ENCODE data around the gene PPP2R2C. TPM values are rescaled to one million over a fixed set of nuclear protein-coding genes. Genes with fewer than 3 reads are reported as not detected.

The PPP2R2C gene
- total and polyA plus RNA-seq, 2 experiments from 2014 or later = not detected

- H3K27me3 ChIP-seq (replicated peaks; ENCODE audit: insufficient read depth) = peaks cover 50% of the 10 kb centered on the region
- no peak overlapping the region for H3K27ac ChIP-seq
- TF ChIP-seq EZH2phosphoT487 (IDR thresholded peaks at IDR 0.05; ENCODE audit: insufficient read depth, low read depth) (no peak), EZH2 (IDR thresholded peaks at IDR 0.05; ENCODE audit: insufficient read depth, poor library complexity, severe bottlenecking) (no peak)
- no peak overlapping the region for H2AFZ ChIP-seq
- in situ Hi-C loops (cut with MboI) = no loop called here
- H3K9ac ChIP-seq = no peak overlapping the region
- H3K9me2 ChIP-seq (ENCODE audit: insufficient read depth) = no peaks in the 10 kb centered on the region
- no peak for DNase-seq
- no peaks in the 10 kb centered on the region for H3K36me3 ChIP-seq (ENCODE audit: low read depth)
- no peaks in the 10 kb centered on the region for H4K20me1 ChIP-seq (ENCODE audit: insufficient read depth)
- no peak overlapping the region for H3K4me3 ChIP-seq
- H3K9me3 ChIP-seq (ENCODE audit: low read depth) = no peaks in the 10 kb centered on the region
- no peaks in the 10 kb centered on the region for H3K4me1 ChIP-seq (ENCODE audit: insufficient read depth)
- WGBS, 2 experiments (ENCODE audit: low coverage in 1 of 2, low lambda C conversion rate in 2 of 2, missing lambda C conversion rate in 2 of 2) = 61 to 62% methylated on average over 8 of the region's 8 CpGs
- no peaks in the 10 kb centered on the region for H3K79me2 ChIP-seq (ENCODE audit: insufficient read depth)
- no peaks in the 10 kb centered on the region for H3F3A ChIP-seq (ENCODE audit: insufficient read depth)
- H3K4me2 ChIP-seq (ENCODE audit: unreplicated experiment) = no peak overlapping the region
Observed at GRCh38 chr4:6307891-6308290, 164.5 kb downstream of the PPP2R2C start.

- H3K4me1 ChIP-seq (ENCODE audit: insufficient read depth) = no peaks in the 10 kb centered on the region
- no peaks in the 10 kb centered on the region for H3K79me2 ChIP-seq (ENCODE audit: insufficient read depth)
- DNase-seq = no peak
- H3K4me3 ChIP-seq = no peak overlapping the region
- peaks cover 50% of the 10 kb centered on the region for H3K27me3 ChIP-seq (replicated peaks; ENCODE audit: insufficient read depth)
- H3K9ac ChIP-seq = no peak overlapping the region
- no peak overlapping the region for H3K27ac ChIP-seq
- 60 to 64% methylated on average over 12 of the region's 12 CpGs for WGBS, 2 experiments (ENCODE audit: low coverage in 1 of 2, low lambda C conversion rate in 2 of 2, missing lambda C conversion rate in 2 of 2)
- TF ChIP-seq EZH2 (IDR thresholded peaks at IDR 0.05; ENCODE audit: insufficient read depth, poor library complexity, severe bottlenecking) (no peak), EZH2phosphoT487 (IDR thresholded peaks at IDR 0.05; ENCODE audit: insufficient read depth, low read depth) (no peak)
- H3K36me3 ChIP-seq (ENCODE audit: low read depth) = no peaks in the 10 kb centered on the region
- no peak overlapping the region for H2AFZ ChIP-seq
- no peaks in the 10 kb centered on the region for H3K9me3 ChIP-seq (ENCODE audit: low read depth)
- H3K4me2 ChIP-seq (ENCODE audit: unreplicated experiment) = no peak overlapping the region
- in situ Hi-C loops (cut with MboI) = no loop called here
- H3F3A ChIP-seq (ENCODE audit: insufficient read depth) = no peaks in the 10 kb centered on the region
- H3K9me2 ChIP-seq (ENCODE audit: insufficient read depth) = no peaks in the 10 kb centered on the region
- no peaks in the 10 kb centered on the region for H4K20me1 ChIP-seq (ENCODE audit: insufficient read depth)
Observed at GRCh38 chr4:6307230-6307629, 165.2 kb downstream of the PPP2R2C start.

GRCh38 chr4:6306299-6306698 is 166.1 kb downstream of the PPP2R2C start:
- Histone ChIP-seq H3K9me3 (ENCODE audit: low read depth) (no peaks in the 10 kb centered on the region), H3K4me2 (ENCODE audit: unreplicated experiment) (no peak overlapping the region), H3K36me3 (ENCODE audit: low read depth) (no peaks in the 10 kb centered on the region), H3K27me3 (replicated peaks; ENCODE audit: insufficient read depth) (peaks cover 46% of the 10 kb centered on the region), H3K9me2 (ENCODE audit: insufficient read depth) (no peaks in the 10 kb centered on the region), H3K79me2 (ENCODE audit: insufficient read depth) (no peaks in the 10 kb centered on the region), H3K4me1 (ENCODE audit: insufficient read depth) (no peaks in the 10 kb centered on the region), H3F3A (ENCODE audit: insufficient read depth) (no peaks in the 10 kb centered on the region), H3K4me3 (no peak overlapping the region), H4K20me1 (ENCODE audit: insufficient read depth) (no peaks in the 10 kb centered on the region), H3K27ac (no peak overlapping the region), H3K9ac (no peak overlapping the region), H2AFZ (no peak overlapping the region)
- DNase-seq = no peak
- in situ Hi-C loops (cut with MboI) = no loop called here
- WGBS, 2 experiments (ENCODE audit: low coverage in 1 of 2, low lambda C conversion rate in 2 of 2, missing lambda C conversion rate in 2 of 2) = 80 to 87% methylated on average over 5 of the region's 5 CpGs
- no peak for TF ChIP-seq EZH2phosphoT487 (IDR thresholded peaks at IDR 0.05; ENCODE audit: insufficient read depth, low read depth)
- TF ChIP-seq EZH2 (IDR thresholded peaks at IDR 0.05; ENCODE audit: insufficient read depth, poor library complexity, severe bottlenecking) = no peak

GRCh38 chr4:6303943-6304342 is 168.5 kb downstream of the PPP2R2C start:
- Histone ChIP-seq H3K27ac (no peak overlapping the region), H3K4me1 (ENCODE audit: insufficient read depth) (no peaks in the 10 kb centered on the region), H3K9ac (no peak overlapping the region), H3K4me2 (ENCODE audit: unreplicated experiment) (no peak overlapping the region), H3F3A (ENCODE audit: insufficient read depth) (no peaks in the 10 kb centered on the region), H3K9me3 (ENCODE audit: low read depth) (no peaks in the 10 kb centered on the region), H2AFZ (no peak overlapping the region), H3K9me2 (ENCODE audit: insufficient read depth) (no peaks in the 10 kb centered on the region), H4K20me1 (ENCODE audit: insufficient read depth) (no peaks in the 10 kb centered on the region), H3K79me2 (ENCODE audit: insufficient read depth) (no peaks in the 10 kb centered on the region), H3K4me3 (no peak overlapping the region), H3K27me3 (replicated peaks; ENCODE audit: insufficient read depth) (peaks cover 27% of the 10 kb centered on the region), H3K36me3 (ENCODE audit: low read depth) (no peaks in the 10 kb centered on the region)
- in situ Hi-C loops (cut with MboI) = no loop called here
- no peak for DNase-seq
- no peak for TF ChIP-seq EZH2 (IDR thresholded peaks at IDR 0.05; ENCODE audit: insufficient read depth, poor library complexity, severe bottlenecking)
- no peak for TF ChIP-seq EZH2phosphoT487 (IDR thresholded peaks at IDR 0.05; ENCODE audit: insufficient read depth, low read depth)
- 90 to 97% methylated on average over 12 of the region's 12 CpGs for WGBS, 2 experiments (ENCODE audit: low coverage in 1 of 2, low lambda C conversion rate in 2 of 2, missing lambda C conversion rate in 2 of 2)

GRCh38 chr4:6302869-6303268 is 169.5 kb downstream of the PPP2R2C start:
- no peaks in the 10 kb centered on the region for H3F3A ChIP-seq (ENCODE audit: insufficient read depth)
- WGBS, 2 experiments (ENCODE audit: low coverage in 1 of 2, low lambda C conversion rate in 2 of 2, missing lambda C conversion rate in 2 of 2) = 84 to 93% methylated on average over 6 of the region's 6 CpGs
- H3K4me2 ChIP-seq (ENCODE audit: unreplicated experiment) = no peak overlapping the region
- H3K4me3 ChIP-seq = no peak overlapping the region
- no peaks in the 10 kb centered on the region for H3K9me2 ChIP-seq (ENCODE audit: insufficient read depth)
- H3K27ac ChIP-seq = no peak overlapping the region
- H3K36me3 ChIP-seq (ENCODE audit: low read depth) = no peaks in the 10 kb centered on the region
- no peak for DNase-seq
- H3K27me3 ChIP-seq (replicated peaks; ENCODE audit: insufficient read depth) = peaks cover 17% of the 10 kb centered on the region
- TF ChIP-seq EZH2phosphoT487 (IDR thresholded peaks at IDR 0.05; ENCODE audit: insufficient read depth, low read depth) (no peak), EZH2 (IDR thresholded peaks at IDR 0.05; ENCODE audit: insufficient read depth, poor library complexity, severe bottlenecking) (no peak)
- no peak overlapping the region for H2AFZ ChIP-seq
- no peaks in the 10 kb centered on the region for H4K20me1 ChIP-seq (ENCODE audit: insufficient read depth)
- H3K9ac ChIP-seq = no peak overlapping the region
- no peaks in the 10 kb centered on the region for H3K79me2 ChIP-seq (ENCODE audit: insufficient read depth)
- H3K4me1 ChIP-seq (ENCODE audit: insufficient read depth) = no peaks in the 10 kb centered on the region
- in situ Hi-C loops (cut with MboI) = no loop called here
- no peaks in the 10 kb centered on the region for H3K9me3 ChIP-seq (ENCODE audit: low read depth)
